A549 (cell line): ENCODE results near the gene ROR1. TPM values are rescaled to one million over a fixed set of nuclear protein-coding genes. Genes with fewer than 3 reads are reported as not detected.

Source experiments
- ATAC-seq, 2 experiments: fragments of 200-7000 bp in 1 of 2; fragments of >200 bp in 1 of 2; cut with Nextera tagmentation in 1 of 2; cut with Tn5 transposase in 1 of 2; 3 replicates each; pipeline versions ENCODE4 v1.8.0 to v1.9.1; 2018 to 2020; ENCODE audit warnings: mild to moderate bottlenecking in 1 of 2, moderate library complexity in 1 of 2
- CTCF ChIA-PET: fragments of 300-600 bp; sonication (Branson Sonifier 250); formaldehyde crosslinking; extraction: SDS; loops from one replicate; lab custom pipeline; 2021; ENCODE audit warnings: antibody characterized with exemption, inconsistent platforms; lab: Yijun Ruan, JAX
- POLR2A ChIA-PET: fragments of 350-600 bp; formaldehyde crosslinking; extraction: SDS; loops from one replicate; lab custom pipeline; 2021; ENCODE audit warnings: antibody characterized with exemption, inconsistent platforms; lab: Yijun Ruan, JAX
- DNase-seq, 2 experiments: peaks; one replicate each; pipeline versions ENCODE4 v3.0.0 to v3.0.0-alpha.2; 2011 to 2016; ENCODE audit warnings: low read depth in 1 of 2, low spot score in 1 of 2
- FAIRE-seq: peaks from 2 replicates; lab custom pipeline; 2011; peaks lifted over from hg19 to GRCh38; lab: Jason Lieb, UNC
- H3K27ac ChIP-seq, 2 experiments: fragments of >200 bp; sonication (Bioruptor Twin); formaldehyde crosslinking; 3 replicates each; pipeline ENCODE4 v1.5.1; 2016 to 2017
- H3K4me1 ChIP-seq: fragments of >200 bp; sonication (Bioruptor Twin); formaldehyde crosslinking; 3 replicates; pipeline ENCODE4 v1.6.1; 2016
- H3K4me2 ChIP-seq: fragments of >200 bp; sonication (Bioruptor Twin); formaldehyde crosslinking; 3 replicates; pipeline ENCODE4 v1.6.1; 2016
- H3K4me3 ChIP-seq: fragments of >200 bp; sonication (Bioruptor Twin); formaldehyde crosslinking; 3 replicates; pipeline ENCODE4 v1.5.1; 2016
- H3K9me3 ChIP-seq: fragments of >200 bp; sonication (Bioruptor Twin); formaldehyde crosslinking; 3 replicates; pipeline ENCODE4 v1.6.1; 2016
- ATOH8 ChIP-seq: fragments of 250-450 bp; sonication (Bioruptor Pico); IDR thresholded peaks from 2 replicates; pipeline ENCODE4 v1.5.0; 2020; ENCODE audit warnings: low read depth, mild to moderate bottlenecking, moderate library complexity
- BCL3 ChIP-seq: fragments of >200 bp; sonication (Bioruptor Twin); formaldehyde crosslinking; IDR thresholded peaks from 3 replicates; pipeline ENCODE4 v1.6.1; 2016
- BHLHE40 ChIP-seq: IDR thresholded peaks from 2 replicates; pipeline ENCODE4 v1.6.1; 2012; ENCODE audit warnings: low read depth, low read length, inconsistent platforms
- CHD2 ChIP-seq: fragments of 150-350 bp; IDR thresholded peaks from 2 replicates; pipeline ENCODE4 v1.6.1; 2014; ENCODE audit warnings: low read length; ENCODE audit not compliant: partially characterized antibody
- CTCF ChIP-seq: fragments of >200 bp; sonication (Bioruptor Twin); formaldehyde crosslinking; IDR thresholded peaks from 3 replicates; pipeline ENCODE4 v1.5.1; 2016
- E2F6 ChIP-seq: IDR thresholded peaks from 2 replicates; pipeline ENCODE4 v1.6.1; 2012; ENCODE audit warnings: low read depth, borderline replicate concordance
- EHF ChIP-seq: fragments of 250-450 bp; sonication (Bioruptor Pico); IDR thresholded peaks from 2 replicates; pipeline ENCODE4 v1.5.0; 2020; ENCODE audit warnings: mild to moderate bottlenecking
- EP300 ChIP-seq, 2 experiments: fragments of >200 bp; sonication (Bioruptor Twin); formaldehyde crosslinking; IDR thresholded peaks; 2 replicates in 1 of 2; 3 replicates in 1 of 2; pipeline ENCODE4 v1.6.1; 2016 to 2017
- ESRRA ChIP-seq: fragments of 150-350 bp; IDR thresholded peaks from 2 replicates; pipeline ENCODE4 v1.6.1; 2014; ENCODE audit warnings: mild to moderate bottlenecking, low read length, borderline replicate concordance
- FOSB ChIP-seq: fragments of 250-450 bp; sonication (Bioruptor Pico); IDR thresholded peaks from 2 replicates; pipeline ENCODE4 v1.5.0; 2020; ENCODE audit warnings: mild to moderate bottlenecking, moderate library complexity
- FOXS1 ChIP-seq: fragments of 250-450 bp; sonication (Bioruptor Pico); IDR thresholded peaks from 2 replicates; pipeline ENCODE4 v1.5.0; 2020; ENCODE audit warnings: mild to moderate bottlenecking, moderate library complexity
- GATA3 ChIP-seq: IDR thresholded peaks from 2 replicates; pipeline ENCODE4 v1.6.1; 2012; ENCODE audit warnings: borderline replicate concordance
- JUN ChIP-seq, 2 experiments: fragments of >200 bp; sonication (Bioruptor Twin); formaldehyde crosslinking; IDR thresholded peaks; 2 replicates in 1 of 2; 3 replicates in 1 of 2; pipeline ENCODE4 v1.6.1; 2016 to 2017
- KDM1A ChIP-seq: fragments of 200-600 bp; sonication (generic); IDR thresholded peaks from 2 replicates; pipeline ENCODE4 v1.6.1; 2016; ENCODE audit warnings: low read depth, mild to moderate bottlenecking
- NFE2L2 ChIP-seq: fragments of 150-350 bp; conservative IDR thresholded peaks from 2 replicates; pipeline ENCODE4 v1.6.1; 2014; ENCODE audit warnings: low read length
- NPAS2 ChIP-seq: fragments of 250-450 bp; sonication (Bioruptor Pico); IDR thresholded peaks from 2 replicates; pipeline ENCODE4 v1.8.0; 2022; ENCODE audit warnings: mild to moderate bottlenecking, moderate library complexity, borderline replicate concordance
- POLR2A ChIP-seq: IDR thresholded peaks from 2 replicates; pipeline ENCODE4 v1.6.1; 2012; ENCODE audit warnings: mild to moderate bottlenecking, low read length
- RCOR1 ChIP-seq: fragments of 150-350 bp; IDR thresholded peaks from 2 replicates; pipeline ENCODE4 v1.6.1; 2014; ENCODE audit warnings: antibody characterized with exemption, low read length, low read depth
- RFX5 ChIP-seq: fragments of 450-650 bp; IDR thresholded peaks from 2 replicates; pipeline ENCODE4 v1.7.1; 2014; ENCODE audit warnings: antibody characterized with exemption, mild to moderate bottlenecking, moderate library complexity
- ZC3H11A ChIP-seq: fragments of 450-650 bp; IDR thresholded peaks from 2 replicates; pipeline ENCODE4 v1.6.1; 2014; ENCODE audit warnings: antibody characterized with exemption, mild to moderate bottlenecking
- WGBS: methylation state at CpG from one replicate; pipeline ENCODE4 v1.1.6; 2017; ENCODE audit errors: missing lambda C conversion rate; 5-methylcytosine and 5-hydroxymethylcytosine counted together
- polyA plus RNA-seq, 4 experiments: library from polyadenylated mRNA; depleted of rRNA in 3 of 4; stranded (reverse); fragments of >200 nt; fragmentation: RNase III in 1 of 4; extraction: RNeasy Plus Mini Kit Qiagen cat#74134 plus additional on column Dnase treatment in 1 of 4; gene quantifications; 2 replicates in 3 of 4; 3 replicates in 1 of 4; pipeline ENCODE4 v1.2.3, GENCODE V29; 2011 to 2017

Gene ROR1
- polyA plus RNA-seq, 2 of the 4 experiments (the other 2 are of a cell fraction): 6.5 to 19.0 TPM

- DNase-seq (no peak), ATAC-seq (no peak), FAIRE-seq (no peak)
- H3K27ac ChIP-seq: no peak overlapping the region
- 79% methylated on average over 1 of the region's 1 CpG for WGBS
- no peaks in the 10 kb centered on the region for H3K4me1 ChIP-seq
- H3K4me3 ChIP-seq: no peak overlapping the region
- no peaks in the 10 kb centered on the region for H3K9me3 ChIP-seq
- ChIA-PET CTCF (interaction anchor here (1.5 to 2.9 kb wide), 2 partner anchors 10 to 452 kb away, joined by 3 to 11 read pairs; no protein-coding TSS in a partner anchor), POLR2A (no interaction called here)
- H3K4me2 ChIP-seq: no peak overlapping the region
- TF ChIP-seq BHLHE40: no peak
These were observed 352.8 kb downstream of the ROR1 start for GRCh38 chr1:64126581-64126980.

- no peaks in the 10 kb centered on the region for H3K9me3 ChIP-seq
- DNase-seq: no peak
- no peak for FAIRE-seq
- H3K27ac ChIP-seq: no peak overlapping the region
- no peaks in the 10 kb centered on the region for H3K4me1 ChIP-seq
- ChIA-PET CTCF (interaction anchor here (1.5 to 2.9 kb wide), 2 partner anchors 10 to 453 kb away, joined by 3 to 11 read pairs; no protein-coding TSS in a partner anchor), POLR2A (no interaction called here)
- 45% methylated on average over 3 of the region's 3 CpGs for WGBS
- no peak overlapping the region for H3K4me2 ChIP-seq
- ATAC-seq: no peak
- TF ChIP-seq KDM1A (no peak), BCL3 (no peak), POLR2A (no peak), ESRRA (no peak), FOXS1 (no peak), GATA3 (no peak), ZC3H11A (no peak)
- TF ChIP-seq, all 56 proteins: peak for 0
- no peak overlapping the region for H3K4me3 ChIP-seq
These were observed 353.5 kb downstream of the ROR1 start for GRCh38 chr1:64127297-64127696.

GRCh38 chr1:64129701-64130100, 355.9 kb downstream of the ROR1 start:
- ATAC-seq (no peak), FAIRE-seq (no peak), DNase-seq (no peak)
- ChIA-PET CTCF (interaction anchor here (1.0 kb wide), 1 partner anchor 34 kb away, joined by 3 read pairs; no protein-coding TSS in a partner anchor), POLR2A (no interaction called here)
- H3K4me1 ChIP-seq: peaks cover 16% of the 10 kb centered on the region
- no peak overlapping the region for H3K4me3 ChIP-seq
- H3K4me2 ChIP-seq: no peak overlapping the region
- no peaks in the 10 kb centered on the region for H3K9me3 ChIP-seq
- 81% methylated on average over 5 of the region's 5 CpGs for WGBS
- no peak for TF ChIP-seq CTCF
- no peak for TF ChIP-seq EP300 (IDR thresholded peaks at IDR 0.05)
- TF ChIP-seq RFX5: no peak
- TF ChIP-seq FOSB (CRISPR knock-in tag): no peak
- TF ChIP-seq JUN (IDR thresholded peaks at IDR 0.05): no peak
- no peak for TF ChIP-seq RCOR1
- no peak for TF ChIP-seq NPAS2 (CRISPR knock-in tag)
- no peak for TF ChIP-seq NFE2L2
- TF ChIP-seq E2F6: no peak
- TF ChIP-seq EHF: no peak
- no peak for TF ChIP-seq BHLHE40
- no peak for TF ChIP-seq ESRRA
- TF ChIP-seq POLR2A: no peak
- no peak for TF ChIP-seq BCL3
- no peak for TF ChIP-seq CHD2
- TF ChIP-seq ATOH8: no peak
- H3K27ac ChIP-seq: no peak overlapping the region
